D721Med (cell line): Measurements from ENCODE around the gene S100G.

Source experiments
- DNase-seq: peaks from one replicate; pipeline ENCODE4 v3.0.0; 2011; ENCODE audit warnings: low spot score; ENCODE audit not compliant: insufficient read length
- FAIRE-seq: peaks from 2 replicates; lab custom pipeline; 2011; peaks lifted over from hg19 to GRCh38; lab: Jason Lieb, UNC
- TF ChIP-seq, protein P1 (sequence below): IDR thresholded peaks from 2 replicates; pipeline ENCODE4 v1.5.1; 2012; ENCODE audit warnings: mild to moderate bottlenecking, control low read depth; ENCODE audit not compliant: insufficient read depth; ENCODE audit errors: missing control alignments

Gene S100G

DNA sequence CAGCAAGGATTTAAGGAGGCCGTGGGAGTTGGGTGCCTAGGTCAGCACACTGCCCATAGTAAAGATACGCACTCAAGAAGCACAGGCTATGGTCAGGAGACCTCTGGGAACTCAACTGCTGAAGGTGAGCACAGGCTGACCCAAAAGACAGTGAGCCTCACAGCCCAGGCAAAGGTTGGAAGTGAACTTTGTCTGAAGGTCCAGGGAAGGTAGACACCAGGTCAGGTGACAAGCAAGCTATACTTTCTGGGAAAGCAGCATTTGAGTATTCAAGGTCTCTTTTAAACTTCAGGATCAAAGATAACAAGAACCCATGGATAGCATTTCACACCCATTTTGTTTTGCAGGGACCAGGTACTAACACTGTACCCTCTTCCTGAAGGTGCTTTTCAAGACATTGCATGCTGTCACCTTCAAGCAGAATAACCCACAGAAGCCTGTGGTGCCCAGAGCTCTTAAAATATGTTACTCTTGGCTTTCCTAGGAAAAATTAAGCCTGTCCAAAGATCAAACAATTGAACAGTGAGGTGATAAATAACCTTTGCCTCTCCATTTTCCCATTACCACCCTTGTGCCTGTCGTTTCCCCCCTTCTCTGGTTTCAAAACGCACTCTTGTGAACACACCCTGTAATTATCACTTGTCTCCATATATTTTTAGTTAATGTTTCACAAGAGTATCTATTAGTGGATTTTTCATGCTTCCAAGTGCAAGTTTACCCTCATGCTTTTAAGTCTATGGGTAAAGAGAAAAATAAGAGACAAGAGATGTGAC is 3.4 kb upstream of the S100G start:
- DNase-seq, result no peak
- TF ChIP-seq, protein P1, sequence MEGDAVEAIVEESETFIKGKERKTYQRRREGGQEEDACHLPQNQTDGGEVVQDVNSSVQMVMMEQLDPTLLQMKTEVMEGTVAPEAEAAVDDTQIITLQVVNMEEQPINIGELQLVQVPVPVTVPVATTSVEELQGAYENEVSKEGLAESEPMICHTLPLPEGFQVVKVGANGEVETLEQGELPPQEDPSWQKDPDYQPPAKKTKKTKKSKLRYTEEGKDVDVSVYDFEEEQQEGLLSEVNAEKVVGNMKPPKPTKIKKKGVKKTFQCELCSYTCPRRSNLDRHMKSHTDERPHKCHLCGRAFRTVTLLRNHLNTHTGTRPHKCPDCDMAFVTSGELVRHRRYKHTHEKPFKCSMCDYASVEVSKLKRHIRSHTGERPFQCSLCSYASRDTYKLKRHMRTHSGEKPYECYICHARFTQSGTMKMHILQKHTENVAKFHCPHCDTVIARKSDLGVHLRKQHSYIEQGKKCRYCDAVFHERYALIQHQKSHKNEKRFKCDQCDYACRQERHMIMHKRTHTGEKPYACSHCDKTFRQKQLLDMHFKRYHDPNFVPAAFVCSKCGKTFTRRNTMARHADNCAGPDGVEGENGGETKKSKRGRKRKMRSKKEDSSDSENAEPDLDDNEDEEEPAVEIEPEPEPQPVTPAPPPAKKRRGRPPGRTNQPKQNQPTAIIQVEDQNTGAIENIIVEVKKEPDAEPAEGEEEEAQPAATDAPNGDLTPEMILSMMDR, result no peak
- FAIRE-seq, result no peak

- DNase-seq (no peak), FAIRE-seq (no peak)
- TF ChIP-seq, protein P1, result no peak
Observed at GRCh38 chrX:16651391-16652024, 1.6 kb downstream of the S100G start.

DNA sequence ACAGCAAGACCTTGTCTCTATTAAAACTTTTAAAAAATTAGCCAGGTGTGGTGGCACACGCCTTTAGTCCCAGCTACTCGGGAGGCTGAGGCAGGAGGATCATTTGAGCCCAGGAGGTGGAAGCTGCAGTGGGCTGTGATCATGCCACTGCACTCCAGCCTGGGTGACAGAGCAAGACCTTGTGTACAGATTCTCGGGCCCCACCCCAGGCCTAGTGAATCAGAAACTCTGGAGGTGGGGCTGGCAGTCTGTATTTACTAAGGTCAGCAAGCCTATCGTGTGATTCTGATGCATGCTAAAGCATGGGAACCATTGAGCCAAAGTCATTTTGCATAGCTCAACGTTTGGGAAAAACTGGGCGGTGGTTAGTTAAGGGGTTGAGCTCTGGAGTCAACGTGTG is 3.5 kb downstream of the S100G start:
- no peak for FAIRE-seq
- TF ChIP-seq, protein P1, result no peak
- DNase-seq, result no peak

DNA sequence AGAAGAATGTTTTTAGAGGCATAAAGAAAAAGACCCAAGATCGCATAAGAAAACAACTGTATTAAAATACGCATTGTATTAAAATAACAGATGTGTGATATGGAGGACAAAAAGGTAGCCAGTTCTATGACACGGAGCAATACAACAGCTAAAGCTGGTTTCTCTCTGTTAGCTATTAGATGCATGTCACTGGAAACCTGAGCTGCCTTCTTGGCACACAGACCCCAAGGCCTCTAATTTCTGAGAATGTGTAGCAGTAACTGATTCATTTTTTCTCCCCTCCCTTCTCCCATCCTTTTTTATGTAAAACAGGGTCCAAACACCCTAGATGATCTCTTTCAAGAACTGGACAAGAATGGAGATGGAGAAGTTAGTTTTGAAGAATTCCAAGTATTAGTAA is 4.1 kb downstream of the S100G start:
- TF ChIP-seq, protein P1, result no peak
- FAIRE-seq (no peak), DNase-seq (no peak)

DNA sequence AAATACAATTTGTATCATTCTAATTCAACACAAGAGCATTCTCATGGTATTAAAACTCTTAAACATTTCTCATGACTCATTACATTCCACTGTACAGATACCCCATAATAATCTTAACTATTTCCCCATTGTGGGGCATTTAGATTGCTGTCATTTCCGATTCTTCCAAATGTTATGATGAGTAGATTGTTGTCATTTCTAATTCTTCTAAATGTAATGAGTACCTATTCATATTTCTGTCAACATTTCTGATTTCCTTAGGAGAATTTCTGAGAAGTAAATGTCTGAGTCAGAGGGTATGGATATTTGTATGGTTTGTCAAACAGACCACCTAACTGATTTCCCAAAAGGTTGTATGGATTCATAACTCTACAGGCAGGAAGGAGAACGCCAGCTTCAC is 8.3 kb downstream of the S100G start:
- DNase-seq (no peak), FAIRE-seq (no peak)
- TF ChIP-seq, protein P1, result no peak

- TF ChIP-seq, protein P1, result no peak
- DNase-seq, result no peak
- FAIRE-seq, result no peak
Observed at GRCh38 chrX:16659321-16659720, 9.4 kb downstream of the S100G start.

DNA sequence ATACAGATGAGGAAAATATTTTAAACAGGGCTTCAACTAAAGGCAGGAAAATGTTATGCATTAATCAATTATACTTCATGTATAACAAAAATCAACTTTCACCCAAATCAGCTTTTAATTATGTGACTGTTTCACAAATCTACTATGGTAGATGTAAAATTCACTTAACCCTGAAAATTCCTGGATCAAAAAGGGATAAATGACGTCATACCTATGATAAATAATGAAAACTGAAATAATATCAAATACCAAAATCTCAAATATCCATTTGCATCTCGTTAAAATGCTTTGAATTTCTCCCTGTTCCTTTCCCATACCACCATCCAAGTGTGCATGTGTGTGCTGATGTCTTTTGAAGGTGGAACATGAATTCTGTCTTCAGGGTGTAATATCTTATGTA is 11.5 kb downstream of the S100G start:
- DNase-seq (no peak), FAIRE-seq (no peak)
- TF ChIP-seq, protein P1, result no peak
